Neural cell (in vitro differentiated cells): Measurements from ENCODE around the gene RGS3.

Experiments used
- CTCF ChIP-seq: fragments of 450-650 bp; IDR thresholded peaks from 2 replicates; pipeline ENCODE4 v1.5.1; 2014; ENCODE audit warnings: antibody characterized with exemption, mild to moderate bottlenecking, moderate library complexity; ENCODE audit not compliant: poor library complexity, severe bottlenecking
- EZH2 ChIP-seq: fragments of 200-600, 300-800 bp; shearing (Covaris generic), sonication (generic); IDR thresholded peaks from 2 replicates; pipeline ENCODE4 v1.6.1; 2014; ENCODE audit warnings: antibody characterized with exemption, low read length, borderline replicate concordance, mild to moderate bottlenecking; ENCODE audit not compliant: insufficient read depth, poor library complexity, severe bottlenecking
- POLR2AphosphoS5 ChIP-seq: IDR thresholded peaks from 2 replicates; pipeline ENCODE4 v1.6.1; 2012
- RAD21 ChIP-seq: fragments of 450-650 bp; conservative IDR thresholded peaks from 2 replicates; pipeline ENCODE4 v1.6.1; 2014; ENCODE audit warnings: antibody characterized with exemption, mild to moderate bottlenecking, moderate library complexity

DNA sequence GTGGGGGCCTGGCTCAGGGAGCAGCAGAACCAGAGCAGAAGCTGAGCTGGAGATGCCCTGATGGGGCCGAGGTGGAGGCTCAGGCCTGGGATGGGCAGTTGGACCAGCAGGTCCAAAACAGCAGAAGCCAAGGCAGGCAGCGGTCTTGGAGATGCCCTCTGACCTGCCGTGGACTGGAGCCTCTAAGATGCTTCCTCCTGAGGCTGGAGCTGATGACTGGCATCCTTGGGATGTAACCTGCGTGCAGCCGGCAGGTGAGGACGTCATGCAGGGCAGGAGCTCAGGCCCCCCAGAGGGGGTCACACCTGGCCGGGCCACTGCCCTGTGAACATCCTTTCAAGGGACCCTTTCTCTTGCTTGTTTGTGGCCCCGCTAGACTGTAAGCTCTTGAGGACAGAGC, 162.0 kb downstream of the RGS3 start:
- no peak for TF ChIP-seq CTCF
- no peak for TF ChIP-seq RAD21
- TF ChIP-seq EZH2: no peak
- no peak for TF ChIP-seq POLR2AphosphoS5
